NCI-H1092 treated with DMSO at 0.1 percent for 48 hours (cell line): ENCODE data around the gene SIK1.
"Not testable (repeated sequence)": the region's sequence is repeated elsewhere in the genome, so short reads cannot be mapped to it uniquely, and the experiment has no call there.

Source experiments
- DNase-seq: peaks from one replicate; lab custom pipeline; 2025; lab: John Stamatoyannopoulos, UW

The SIK1 gene

GRCh38 chr21:43439316-43440075, 12.6 kb upstream of the SIK1 start:
- not testable (repeated sequence) for DNase-seq

- not testable (repeated sequence) for DNase-seq
Observed at GRCh38 chr21:43436272-43436671, 9.3 kb upstream of the SIK1 start.

GRCh38 chr21:43433340-43434136, 6.6 kb upstream of the SIK1 start:
- not testable (repeated sequence) for DNase-seq

- not testable (repeated sequence) for DNase-seq
Observed at GRCh38 chr21:43430830-43431416, 4.0 kb upstream of the SIK1 start.

- not testable (repeated sequence) for DNase-seq
Observed at GRCh38 chr21:43428964-43429363, 2.0 kb upstream of the SIK1 start.

GRCh38 chr21:43427242-43427559, 270 bp upstream of the SIK1 start:
- DNase-seq, result not testable (repeated sequence)

- DNase-seq, result not testable (repeated sequence)
Observed at GRCh38 chr21:43426004-43426403, 927 bp downstream of the SIK1 start.

GRCh38 chr21:43419475-43419874, 7.5 kb downstream of the SIK1 start:
- not testable (repeated sequence) for DNase-seq

GRCh38 chr21:43414576-43414975, 12.4 kb downstream of the SIK1 start:
- not testable (repeated sequence) for DNase-seq

- DNase-seq, result not testable (repeated sequence)
Observed at GRCh38 chr21:43412020-43412788, 14.7 kb downstream of the SIK1 start.

GRCh38 chr21:43410456-43411068, 16.4 kb downstream of the SIK1 start:
- DNase-seq, result not testable (repeated sequence)

GRCh38 chr21:43407139-43407538, 19.8 kb downstream of the SIK1 start:
- DNase-seq, result not testable (repeated sequence)

GRCh38 chr21:43404450-43404849, 22.5 kb downstream of the SIK1 start:
- not testable (repeated sequence) for DNase-seq

- DNase-seq, result not testable (repeated sequence)
Observed at GRCh38 chr21:43403651-43404430, 23.1 kb downstream of the SIK1 start.

- DNase-seq, result not testable (repeated sequence)
Observed at GRCh38 chr21:43401125-43401524, 25.8 kb downstream of the SIK1 start.

GRCh38 chr21:43399595-43400015, 27.3 kb downstream of the SIK1 start:
- not testable (repeated sequence) for DNase-seq

- not testable (repeated sequence) for DNase-seq
Observed at GRCh38 chr21:43399136-43399535, 27.8 kb downstream of the SIK1 start.

- DNase-seq, result not testable (repeated sequence)
Observed at GRCh38 chr21:43398533-43398932, 28.4 kb downstream of the SIK1 start.

GRCh38 chr21:43398000-43398399, 28.9 kb downstream of the SIK1 start:
- DNase-seq, result not testable (repeated sequence)

GRCh38 chr21:43397439-43397808, 29.5 kb downstream of the SIK1 start:
- DNase-seq, result not testable (repeated sequence)
